ENCODE data around the gene VSTM4. TPM values are rescaled to one million over a fixed set of nuclear protein-coding genes. Genes with fewer than 3 reads are reported as not detected.

VSTM4 gene
- total RNA-seq, 1 donor, result 10.1 TPM

DNA sequence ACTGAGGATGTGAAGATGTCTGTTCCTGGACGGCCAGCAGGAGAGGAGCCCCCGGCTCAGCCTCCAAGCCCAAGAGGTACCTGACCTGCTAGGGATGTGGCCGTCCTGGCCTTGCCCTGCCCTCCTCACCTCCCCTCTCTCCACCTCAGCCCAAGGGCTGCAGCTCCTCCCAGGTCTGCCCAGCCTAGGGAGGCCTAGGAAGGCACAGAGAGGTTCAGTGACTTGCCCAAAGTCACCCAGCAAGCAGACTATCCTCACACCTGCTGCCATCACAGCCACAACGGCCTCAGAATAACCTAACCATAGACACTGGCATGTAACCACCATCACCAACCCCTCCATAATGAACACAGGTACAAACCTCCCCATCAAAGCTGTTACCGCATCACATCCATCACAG is 137.0 kb downstream of the VSTM4 start:
- Histone ChIP-seq H2AFZ (ENCODE audit: low read length) (no peak overlapping the region), H3K36me3 (ENCODE audit: insufficient read depth, low read length) (no peaks in the 10 kb centered on the region), H3K4me2 (ENCODE audit: insufficient read depth, low read length) (no peak overlapping the region), H3K4me1 (ENCODE audit: insufficient read depth, low read length) (no peaks in the 10 kb centered on the region), H3K9me3 (ENCODE audit: low read depth, low read length) (no peaks in the 10 kb centered on the region), H3K4me3 (ENCODE audit: insufficient read depth, low read length) (no peak overlapping the region), H3K27ac (ENCODE audit: low read depth, low read length) (no peak overlapping the region), H3K79me2 (ENCODE audit: insufficient read depth, low read length) (no peaks in the 10 kb centered on the region), H3K27me3 (ENCODE audit: insufficient read depth, low read length) (no peaks in the 10 kb centered on the region), H4K20me1 (ENCODE audit: insufficient read depth, low read length) (no peaks in the 10 kb centered on the region)
- TF ChIP-seq, protein P1, sequence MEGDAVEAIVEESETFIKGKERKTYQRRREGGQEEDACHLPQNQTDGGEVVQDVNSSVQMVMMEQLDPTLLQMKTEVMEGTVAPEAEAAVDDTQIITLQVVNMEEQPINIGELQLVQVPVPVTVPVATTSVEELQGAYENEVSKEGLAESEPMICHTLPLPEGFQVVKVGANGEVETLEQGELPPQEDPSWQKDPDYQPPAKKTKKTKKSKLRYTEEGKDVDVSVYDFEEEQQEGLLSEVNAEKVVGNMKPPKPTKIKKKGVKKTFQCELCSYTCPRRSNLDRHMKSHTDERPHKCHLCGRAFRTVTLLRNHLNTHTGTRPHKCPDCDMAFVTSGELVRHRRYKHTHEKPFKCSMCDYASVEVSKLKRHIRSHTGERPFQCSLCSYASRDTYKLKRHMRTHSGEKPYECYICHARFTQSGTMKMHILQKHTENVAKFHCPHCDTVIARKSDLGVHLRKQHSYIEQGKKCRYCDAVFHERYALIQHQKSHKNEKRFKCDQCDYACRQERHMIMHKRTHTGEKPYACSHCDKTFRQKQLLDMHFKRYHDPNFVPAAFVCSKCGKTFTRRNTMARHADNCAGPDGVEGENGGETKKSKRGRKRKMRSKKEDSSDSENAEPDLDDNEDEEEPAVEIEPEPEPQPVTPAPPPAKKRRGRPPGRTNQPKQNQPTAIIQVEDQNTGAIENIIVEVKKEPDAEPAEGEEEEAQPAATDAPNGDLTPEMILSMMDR (IDR thresholded peaks at IDR 0.05; ENCODE audit: extremely low read depth, low read depth, low read length), result no peak
- no peak for DNase-seq (ENCODE audit: insufficient read length, low spot score, missing footprints)

DNA sequence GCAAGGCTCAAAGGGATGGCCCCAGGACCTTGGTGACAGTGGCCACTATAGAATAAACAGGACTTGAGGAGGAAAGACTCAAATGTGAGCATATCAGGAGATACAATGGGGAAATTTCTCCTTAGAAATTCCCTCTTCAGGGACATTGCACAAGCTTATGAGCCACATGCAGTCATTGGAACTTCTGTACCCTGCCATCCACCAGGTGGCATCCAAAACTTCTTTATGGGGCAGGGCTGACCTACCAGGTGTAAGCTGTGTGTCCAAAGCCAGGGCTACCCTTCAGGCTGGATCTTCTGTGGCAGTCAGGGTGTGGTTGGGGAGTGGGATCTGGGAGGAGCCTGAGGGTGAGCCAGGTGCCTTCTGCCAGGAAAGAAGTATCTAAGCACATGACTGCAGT is 139.1 kb downstream of the VSTM4 start:
- H3K9me3 ChIP-seq (ENCODE audit: low read depth, low read length), result no peaks in the 10 kb centered on the region
- no peaks in the 10 kb centered on the region for H3K36me3 ChIP-seq (ENCODE audit: insufficient read depth, low read length)
- H3K4me2 ChIP-seq (ENCODE audit: insufficient read depth, low read length), result no peak overlapping the region
- no peaks in the 10 kb centered on the region for H3K4me1 ChIP-seq (ENCODE audit: insufficient read depth, low read length)
- H3K4me3 ChIP-seq (ENCODE audit: insufficient read depth, low read length), result no peak overlapping the region
- DNase-seq (ENCODE audit: insufficient read length, low spot score, missing footprints), result peak; percentile 17
- H2AFZ ChIP-seq (ENCODE audit: low read length), result no peak overlapping the region
- no peak overlapping the region for H3K27ac ChIP-seq (ENCODE audit: low read depth, low read length)
- no peaks in the 10 kb centered on the region for H4K20me1 ChIP-seq (ENCODE audit: insufficient read depth, low read length)
- no peaks in the 10 kb centered on the region for H3K27me3 ChIP-seq (ENCODE audit: insufficient read depth, low read length)
- TF ChIP-seq, protein P1 (IDR thresholded peaks at IDR 0.05; ENCODE audit: extremely low read depth, low read depth, low read length), result peak; percentile 41
- no peaks in the 10 kb centered on the region for H3K79me2 ChIP-seq (ENCODE audit: insufficient read depth, low read length)

DNA sequence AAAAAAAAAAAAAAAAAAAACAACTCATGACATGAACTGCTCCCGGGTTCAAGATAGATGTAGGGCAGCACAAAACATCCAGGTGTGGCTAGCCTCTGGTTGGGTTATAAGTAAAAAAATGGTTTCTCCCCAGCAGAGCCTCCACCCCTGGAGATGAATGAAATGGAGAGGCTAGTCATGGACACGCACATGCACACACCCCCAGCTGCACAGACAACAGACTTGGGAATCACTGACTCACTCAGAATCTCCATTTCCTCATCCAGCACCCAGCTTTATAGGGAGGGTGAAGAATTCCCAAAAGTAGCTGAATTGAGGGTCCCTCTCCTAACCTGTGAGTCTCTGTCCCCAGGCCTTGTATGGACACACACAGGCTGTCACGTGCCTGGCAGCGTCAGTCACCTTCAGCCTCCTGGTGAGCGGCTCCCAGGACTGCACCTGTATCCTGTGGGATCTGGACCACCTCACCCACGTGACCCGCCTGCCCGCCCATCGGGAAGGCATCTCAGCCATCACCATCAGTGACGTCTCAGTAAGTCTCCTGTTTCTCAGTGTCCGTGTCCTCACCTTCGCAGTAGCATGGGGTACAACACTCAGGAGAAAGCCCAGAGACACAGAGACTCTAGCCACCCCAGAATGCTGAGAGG is 140.7 kb downstream of the VSTM4 start:
- Histone ChIP-seq H3K79me2 (ENCODE audit: insufficient read depth, low read length) (no peaks in the 10 kb centered on the region), H3K4me1 (ENCODE audit: insufficient read depth, low read length) (no peaks in the 10 kb centered on the region), H3K4me3 (ENCODE audit: insufficient read depth, low read length) (no peak overlapping the region), H2AFZ (ENCODE audit: low read length) (no peak overlapping the region), H3K9me3 (ENCODE audit: low read depth, low read length) (no peaks in the 10 kb centered on the region), H3K36me3 (ENCODE audit: insufficient read depth, low read length) (no peaks in the 10 kb centered on the region), H3K27ac (ENCODE audit: low read depth, low read length) (no peak overlapping the region), H4K20me1 (ENCODE audit: insufficient read depth, low read length) (no peaks in the 10 kb centered on the region), H3K27me3 (ENCODE audit: insufficient read depth, low read length) (no peaks in the 10 kb centered on the region), H3K4me2 (ENCODE audit: insufficient read depth, low read length) (no peak overlapping the region)
- DNase-seq (ENCODE audit: insufficient read length, low spot score, missing footprints), result peak; percentile 38
- TF ChIP-seq, protein P1 (IDR thresholded peaks at IDR 0.05; ENCODE audit: extremely low read depth, low read depth, low read length), result no peak

DNA sequence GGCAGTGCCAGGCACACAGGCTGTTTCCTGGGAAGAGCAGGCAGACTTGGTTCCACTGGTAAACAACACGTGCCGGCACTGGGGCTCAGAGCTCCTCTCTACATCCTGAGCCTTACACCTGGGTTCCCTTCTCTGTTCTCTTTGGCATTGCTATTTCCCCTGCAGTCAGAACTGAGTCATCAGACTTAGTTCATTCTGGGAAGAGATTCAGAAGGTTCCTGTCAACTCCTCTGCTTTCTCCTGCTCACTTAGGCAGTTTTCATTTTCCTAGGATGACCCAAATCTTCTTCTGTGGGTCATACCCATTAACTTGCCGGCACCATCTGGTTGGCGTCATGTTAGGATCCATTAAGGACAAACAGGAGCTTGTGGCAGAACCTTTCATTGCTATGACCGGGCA is 142.3 kb downstream of the VSTM4 start:
- H2AFZ ChIP-seq (ENCODE audit: low read length), result no peak overlapping the region
- H3K4me2 ChIP-seq (ENCODE audit: insufficient read depth, low read length), result no peak overlapping the region
- TF ChIP-seq, protein P1 (IDR thresholded peaks at IDR 0.05; ENCODE audit: extremely low read depth, low read depth, low read length), result no peak
- H3K4me3 ChIP-seq (ENCODE audit: insufficient read depth, low read length), result no peak overlapping the region
- H3K27me3 ChIP-seq (ENCODE audit: insufficient read depth, low read length), result peaks cover 3% of the 10 kb centered on the region
- H3K9me3 ChIP-seq (ENCODE audit: low read depth, low read length), result no peaks in the 10 kb centered on the region
- no peaks in the 10 kb centered on the region for H4K20me1 ChIP-seq (ENCODE audit: insufficient read depth, low read length)
- no peaks in the 10 kb centered on the region for H3K36me3 ChIP-seq (ENCODE audit: insufficient read depth, low read length)
- H3K27ac ChIP-seq (ENCODE audit: low read depth, low read length), result no peak overlapping the region
- H3K4me1 ChIP-seq (ENCODE audit: insufficient read depth, low read length), result no peaks in the 10 kb centered on the region
- H3K79me2 ChIP-seq (ENCODE audit: insufficient read depth, low read length), result no peaks in the 10 kb centered on the region
- DNase-seq (ENCODE audit: insufficient read length, low spot score, missing footprints), result peak; percentile 87
